H54 (cell line): ENCODE measurements around the gene ZNF423.

ENCODE experiments used
- DNase-seq: peaks from one replicate; pipeline ENCODE4 v3.0.0; 2011; ENCODE audit warnings: low spot score, mixed read lengths; ENCODE audit not compliant: insufficient read length
- FAIRE-seq: peaks from 3 replicates; lab custom pipeline; 2011; peaks lifted over from hg19 to GRCh38; lab: Jason Lieb, UNC
- POLR2A ChIP-seq: IDR thresholded peaks from 2 replicates; pipeline ENCODE4 v1.6.1; 2011; ENCODE audit warnings: low read depth, mild to moderate bottlenecking, low read length

The ZNF423 gene

DNA sequence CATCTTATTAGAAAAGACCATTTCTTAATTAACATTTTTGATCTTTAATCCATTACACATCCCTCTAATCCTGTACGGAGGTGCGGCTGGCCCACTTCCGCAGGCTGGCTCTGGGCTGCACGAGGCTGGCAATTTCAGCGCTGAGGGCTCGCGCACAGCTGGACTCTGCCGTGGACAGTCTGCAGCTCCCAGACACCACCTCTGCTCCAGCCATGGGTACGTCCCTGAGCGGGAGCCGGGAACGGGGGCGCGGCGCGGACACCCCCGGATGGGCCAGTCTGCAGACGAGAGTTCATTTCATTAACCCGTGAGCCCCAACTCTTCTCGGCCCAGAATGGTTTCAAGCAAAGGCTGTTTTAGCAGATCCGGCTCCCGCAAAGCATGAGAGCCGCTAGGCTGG is 87.9 kb downstream of the ZNF423 start:
- no peak for FAIRE-seq
- DNase-seq, result no peak
- TF ChIP-seq POLR2A, result no peak

GRCh38 chr16:49767414-49767813 is 88.5 kb downstream of the ZNF423 start:
- DNase-seq (no peak), FAIRE-seq (no peak)
- no peak for TF ChIP-seq POLR2A

DNA sequence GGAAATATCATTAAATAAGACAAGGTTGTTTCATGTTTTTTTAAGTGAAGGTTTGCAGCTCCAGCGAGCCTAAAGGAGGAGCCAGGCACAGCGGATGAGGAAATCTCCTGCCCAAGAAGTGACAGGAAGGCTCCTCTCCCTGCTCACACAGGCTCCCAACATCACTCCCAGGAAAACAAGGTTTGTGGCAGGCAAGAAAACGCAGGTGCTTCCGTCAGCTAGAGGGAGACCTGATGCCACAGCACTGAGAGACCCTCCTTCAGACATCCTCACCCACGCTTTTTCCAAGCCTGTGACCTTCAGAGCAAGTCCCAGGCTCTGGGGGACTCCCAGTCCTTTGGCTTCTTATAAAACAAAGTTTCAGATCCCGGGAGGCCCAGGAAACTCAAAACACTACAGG is 89.7 kb downstream of the ZNF423 start:
- FAIRE-seq (no peak), DNase-seq (no peak)

GRCh38 chr16:49763826-49764225 is 92.1 kb downstream of the ZNF423 start:
- no peak for TF ChIP-seq POLR2A
- no peak for FAIRE-seq
- DNase-seq, result no peak

More for the DNA sequence above, 89.7 kb downstream of the ZNF423 start:
- TF ChIP-seq POLR2A, result no peak

DNA sequence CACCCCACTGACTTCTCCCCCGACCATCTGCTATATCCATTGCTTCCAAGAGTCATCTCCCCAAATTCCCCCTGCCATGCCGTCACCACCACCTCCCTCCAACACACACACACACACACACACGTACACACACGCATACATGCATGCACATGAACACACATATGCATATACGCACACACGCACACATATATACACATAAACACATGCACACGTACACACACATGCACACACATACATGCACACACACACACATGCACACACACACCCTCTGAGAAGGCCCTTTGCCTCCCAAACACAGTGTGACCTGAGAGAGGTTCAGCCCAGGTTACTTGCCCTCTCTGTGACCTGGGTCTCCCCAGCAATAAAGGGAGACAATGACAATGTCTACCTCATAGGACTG is 95.1 kb downstream of the ZNF423 start:
- no peak for TF ChIP-seq POLR2A
- DNase-seq (no peak), FAIRE-seq (no peak)

GRCh38 chr16:49757559-49758069 is 98.3 kb downstream of the ZNF423 start:
- DNase-seq (no peak), FAIRE-seq (no peak)
- TF ChIP-seq POLR2A, result no peak

- TF ChIP-seq POLR2A, result no peak
- FAIRE-seq (no peak), DNase-seq (no peak)
These were observed 98.9 kb downstream of the ZNF423 start for GRCh38 chr16:49756775-49757558.

GRCh38 chr16:49755716-49756505 is 100.0 kb downstream of the ZNF423 start:
- TF ChIP-seq POLR2A, result no peak
- DNase-seq (no peak), FAIRE-seq (no peak)

- no peak for TF ChIP-seq POLR2A
- FAIRE-seq (no peak), DNase-seq (no peak)
These were observed 100.6 kb downstream of the ZNF423 start for GRCh38 chr16:49755313-49755620.

- TF ChIP-seq POLR2A, result no peak
- DNase-seq (no peak), FAIRE-seq (no peak)
These were observed 101.2 kb downstream of the ZNF423 start for GRCh38 chr16:49754495-49755312.

DNA sequence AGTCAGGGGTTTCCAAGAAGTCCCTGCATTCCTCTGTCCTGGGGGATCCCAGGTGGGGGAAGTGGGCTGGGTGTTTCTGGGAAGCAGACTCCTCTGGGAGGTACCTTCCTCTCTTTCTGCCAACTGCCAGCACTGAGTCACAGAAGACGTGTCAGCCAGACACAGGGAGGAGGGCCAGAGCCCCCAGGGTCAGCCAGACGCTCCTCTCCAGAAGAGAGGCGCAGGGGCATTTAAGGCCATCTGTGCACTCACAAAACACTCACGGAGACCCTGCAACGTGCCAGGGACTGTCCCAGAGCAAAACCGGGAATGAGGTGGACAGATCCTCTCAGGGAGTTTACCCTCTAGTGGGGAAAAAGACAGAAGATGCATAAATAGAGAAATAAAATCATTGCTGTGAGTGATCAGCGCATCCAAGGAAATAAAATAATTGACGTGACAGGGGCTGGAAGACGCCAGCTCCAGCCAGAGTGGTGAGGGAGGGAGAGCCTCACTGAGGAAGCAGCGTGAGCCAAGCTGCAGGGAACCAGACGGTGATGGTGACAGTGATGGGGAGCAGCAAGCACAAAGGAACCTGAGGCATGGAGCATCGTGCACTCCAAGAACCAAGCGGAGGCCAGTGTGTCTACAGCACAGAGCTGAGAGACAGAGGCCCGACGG is 105.4 kb downstream of the ZNF423 start:
- DNase-seq (no peak), FAIRE-seq (no peak)
- no peak for TF ChIP-seq POLR2A

GRCh38 chr16:49749816-49750215 is 106.1 kb downstream of the ZNF423 start:
- TF ChIP-seq POLR2A, result no peak
- no peak for FAIRE-seq
- no peak for DNase-seq

- DNase-seq (no peak), FAIRE-seq (no peak)
These were observed 107.6 kb downstream of the ZNF423 start for GRCh38 chr16:49748322-49748721.

More at GRCh38 chr16:49748322-49748721, 107.6 kb downstream of the ZNF423 start:
- no peak for TF ChIP-seq POLR2A
